ACC112 (cell line): ENCODE data around the gene ITGBL1.
A peak's percentile ranks its signal among the peaks of the same experiment; 100 is the strongest.

ENCODE experiments used
- H2AFZ ChIP-seq: fragments of 200-600 bp; sonication (generic); one replicate; pipeline ENCODE4 v1.6.0; 2017; ENCODE audit warnings: antibody characterized with exemption, low read length; ENCODE audit not compliant: unreplicated experiment
- H3K27ac ChIP-seq: fragments of 200-600 bp; sonication (generic); 2 replicates; pipeline ENCODE4 v1.5.1; 2014; ENCODE audit warnings: low read depth, mild to moderate bottlenecking, antibody characterized with exemption, low read length, moderate library complexity
- H3K27me3 ChIP-seq: fragments of 200-600 bp; sonication (generic); 2 replicates; pipeline ENCODE4 v1.6.1; 2014; ENCODE audit warnings: mild to moderate bottlenecking, antibody characterized with exemption, low read length, moderate library complexity, mixed read lengths; ENCODE audit not compliant: insufficient read depth
- H3K36me3 ChIP-seq: fragments of 200-600 bp; sonication (generic); 2 replicates; pipeline ENCODE4 v1.6.1; 2016; ENCODE audit warnings: mild to moderate bottlenecking, antibody characterized with exemption, low read length, moderate library complexity, mixed read lengths; ENCODE audit not compliant: insufficient read depth
- H3K4me1 ChIP-seq: fragments of 200-600 bp; sonication (generic); one replicate; pipeline ENCODE4 v1.6.1; 2016; ENCODE audit warnings: low read length, mixed read lengths; ENCODE audit not compliant: insufficient read depth, unreplicated experiment, control insufficient read depth
- H3K4me3 ChIP-seq: fragments of 200-600 bp; sonication (generic); 2 replicates; pipeline ENCODE4 v1.5.1; 2014; ENCODE audit warnings: mild to moderate bottlenecking, low read depth, low read length
- H3K79me2 ChIP-seq: fragments of 200-600 bp; sonication (generic); one replicate; pipeline ENCODE4 v1.6.0; 2016; ENCODE audit warnings: low read length; ENCODE audit not compliant: control insufficient read depth, unreplicated experiment, insufficient read depth

The ITGBL1 gene

DNA sequence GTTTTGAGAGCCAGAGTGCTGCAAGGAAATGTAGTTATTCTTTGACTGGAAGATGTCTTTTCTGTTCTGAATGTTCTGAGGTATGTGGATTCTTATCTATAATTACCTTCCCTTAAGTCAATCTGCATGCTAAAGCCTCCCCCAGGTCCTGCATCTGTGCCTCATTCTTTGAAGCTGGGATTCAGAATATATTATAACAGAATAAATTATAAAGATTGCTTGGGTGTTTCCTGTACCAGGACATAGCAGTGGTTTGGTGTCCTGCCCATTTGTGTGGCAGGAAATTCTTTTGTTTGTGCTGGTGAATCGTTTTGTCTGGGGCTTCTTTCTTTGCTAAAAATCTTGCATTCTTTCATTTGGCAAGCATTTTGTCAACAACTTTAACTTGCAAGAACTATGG, 60.2 kb downstream of the ITGBL1 start:
- H3K79me2 ChIP-seq = peaks cover 62% of the 10 kb centered on the region
- peaks cover 16% of the 10 kb centered on the region for H3K36me3 ChIP-seq
- peak overlapping the region; percentile 46 for H2AFZ ChIP-seq
- peaks cover 50% of the 10 kb centered on the region for H3K4me1 ChIP-seq
- peak overlapping the region; percentile 71 for H3K27ac ChIP-seq
- H3K27me3 ChIP-seq = no peaks in the 10 kb centered on the region
- peak overlapping the region; percentile 42 for H3K4me3 ChIP-seq

DNA sequence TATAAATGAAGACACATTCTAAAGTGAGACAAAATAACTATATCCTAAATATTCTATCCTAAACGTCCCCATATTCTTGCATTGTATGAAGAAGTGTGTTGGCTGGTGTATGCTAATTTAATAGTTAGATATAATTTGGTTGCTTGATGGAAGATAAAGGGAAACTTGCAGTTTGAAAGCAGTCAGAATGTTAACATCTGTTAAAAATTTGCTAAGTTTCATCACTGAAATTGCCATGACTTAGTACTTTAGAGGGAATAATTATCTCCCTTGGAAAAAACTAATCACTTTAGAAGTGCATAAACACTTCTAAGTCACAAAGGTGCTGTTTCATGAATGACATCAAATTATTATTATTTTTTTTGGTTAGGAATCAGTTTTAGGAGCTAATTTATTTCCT, 61.6 kb downstream of the ITGBL1 start:
- no peak overlapping the region for H3K27ac ChIP-seq
- H3K36me3 ChIP-seq = peaks cover 12% of the 10 kb centered on the region
- no peak overlapping the region for H2AFZ ChIP-seq
- no peaks in the 10 kb centered on the region for H3K27me3 ChIP-seq
- H3K4me1 ChIP-seq = peaks cover 50% of the 10 kb centered on the region
- no peak overlapping the region for H3K4me3 ChIP-seq
- peaks cover 66% of the 10 kb centered on the region for H3K79me2 ChIP-seq

DNA sequence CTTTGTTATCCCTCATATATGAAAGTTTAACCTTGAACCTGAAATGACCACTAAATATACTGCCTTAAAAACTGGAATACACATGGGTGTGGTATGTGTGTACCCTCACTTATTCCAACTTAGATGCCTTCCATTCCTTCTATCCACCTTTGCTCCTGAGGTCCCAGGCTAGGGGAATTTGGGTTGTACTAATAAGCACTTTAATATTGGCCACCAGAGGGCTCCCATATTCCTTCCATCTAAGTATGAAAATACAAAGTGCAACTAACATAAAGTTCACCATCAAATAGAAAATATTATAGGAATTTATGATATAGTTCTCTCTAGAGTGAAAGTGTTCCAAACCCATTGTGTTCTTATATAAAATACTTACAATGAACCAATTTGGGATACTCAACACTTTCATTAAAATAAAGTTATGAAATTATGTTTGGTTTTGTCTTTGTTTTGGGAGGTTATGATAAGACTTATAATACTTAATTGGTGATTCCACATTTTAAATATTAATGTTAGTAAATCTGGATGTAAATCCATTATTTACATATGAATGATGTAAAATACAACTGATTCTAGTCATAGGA, 62.3 kb downstream of the ITGBL1 start:
- H3K4me1 ChIP-seq = peaks cover 51% of the 10 kb centered on the region
- peaks cover 65% of the 10 kb centered on the region for H3K79me2 ChIP-seq
- H2AFZ ChIP-seq = no peak overlapping the region
- H3K4me3 ChIP-seq = no peak overlapping the region
- no peak overlapping the region for H3K27ac ChIP-seq
- H3K27me3 ChIP-seq = no peaks in the 10 kb centered on the region
- peaks cover 5% of the 10 kb centered on the region; the same call in 1 of the 2 replicates for H3K36me3 ChIP-seq

DNA sequence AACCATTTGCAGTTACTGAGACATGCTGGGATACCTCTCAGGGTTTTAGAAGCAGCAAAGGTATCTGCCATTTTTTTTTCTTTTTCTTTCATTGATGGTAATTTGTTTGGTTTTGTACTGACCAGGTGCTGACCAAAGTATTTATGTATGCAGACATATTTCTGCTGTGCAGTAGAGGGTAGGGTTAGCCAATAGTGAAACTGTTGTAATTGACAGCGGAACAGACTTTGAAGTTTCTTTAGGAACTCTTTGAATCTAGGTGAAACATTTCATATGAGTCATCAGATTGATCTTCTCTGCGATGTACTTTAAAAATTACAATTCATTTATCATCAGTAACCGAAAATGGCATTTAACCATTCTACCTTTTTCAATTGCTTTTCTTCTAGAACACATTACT, 63.0 kb downstream of the ITGBL1 start:
- H3K27ac ChIP-seq = no peak overlapping the region
- H3K27me3 ChIP-seq = no peaks in the 10 kb centered on the region
- H3K4me1 ChIP-seq = peaks cover 58% of the 10 kb centered on the region
- H3K4me3 ChIP-seq = peak overlapping the region; percentile 4; the same call in 1 of the 2 replicates
- H3K36me3 ChIP-seq = no peaks in the 10 kb centered on the region
- H3K79me2 ChIP-seq = peaks cover 64% of the 10 kb centered on the region
- H2AFZ ChIP-seq = no peak overlapping the region

DNA sequence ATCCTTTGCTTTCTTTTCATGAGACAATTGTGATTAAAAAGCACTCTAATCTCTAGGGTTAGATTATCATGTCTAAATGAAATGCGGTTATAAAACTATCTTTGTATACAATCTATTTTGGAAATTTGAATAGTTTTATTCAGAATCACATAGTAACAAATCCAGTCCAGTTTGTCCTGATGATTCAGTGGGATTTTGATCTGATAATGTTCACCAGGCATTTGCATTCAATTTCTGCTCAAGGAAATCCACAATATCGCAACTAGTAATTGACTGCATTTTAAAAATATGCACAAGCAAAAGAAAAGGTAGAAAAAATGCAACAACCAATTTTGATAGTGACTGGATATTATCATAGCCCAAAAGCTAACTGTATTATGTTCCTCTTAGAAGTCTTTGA, 63.8 kb downstream of the ITGBL1 start:
- Histone ChIP-seq H3K4me3 (no peak overlapping the region), H3K79me2 (peaks cover 59% of the 10 kb centered on the region), H3K4me1 (peaks cover 62% of the 10 kb centered on the region), H3K27me3 (no peaks in the 10 kb centered on the region), H2AFZ (no peak overlapping the region), H3K27ac (no peak overlapping the region), H3K36me3 (no peaks in the 10 kb centered on the region)

DNA sequence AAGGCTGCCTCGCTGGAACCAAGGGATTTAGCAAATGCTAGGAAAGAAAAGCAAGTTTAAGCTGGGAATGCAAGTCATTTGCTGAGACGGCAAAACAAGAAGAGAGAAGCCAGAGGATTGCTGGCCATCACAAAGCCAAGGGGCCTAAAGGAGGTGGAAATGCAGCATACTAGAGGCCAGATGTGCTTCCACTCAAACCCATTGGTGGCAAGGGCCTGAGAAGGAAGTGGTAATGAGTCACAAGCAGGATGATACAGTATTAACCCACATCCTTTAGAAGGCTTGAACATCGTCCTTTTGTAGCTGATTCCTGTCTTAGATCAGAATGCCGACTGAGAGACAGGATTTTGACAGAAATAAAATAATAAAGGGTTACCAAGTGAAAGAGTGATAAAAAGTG, 68.2 kb downstream of the ITGBL1 start:
- H3K27me3 ChIP-seq = no peaks in the 10 kb centered on the region
- no peaks in the 10 kb centered on the region for H3K36me3 ChIP-seq
- H3K27ac ChIP-seq = peak overlapping the region; percentile 64
- no peak overlapping the region for H2AFZ ChIP-seq
- H3K79me2 ChIP-seq = peaks cover 40% of the 10 kb centered on the region
- no peak overlapping the region for H3K4me3 ChIP-seq
- H3K4me1 ChIP-seq = peaks cover 46% of the 10 kb centered on the region

- Histone ChIP-seq H3K27me3 (no peaks in the 10 kb centered on the region), H3K36me3 (no peaks in the 10 kb centered on the region), H3K4me1 (peaks cover 39% of the 10 kb centered on the region), H3K4me3 (no peak overlapping the region), H3K79me2 (peaks cover 34% of the 10 kb centered on the region), H3K27ac (peak overlapping the region; percentile 64), H2AFZ (no peak overlapping the region)
Observed at GRCh38 chr13:101521371-101521770, 68.9 kb downstream of the ITGBL1 start.

GRCh38 chr13:101522607-101523006, 70.1 kb downstream of the ITGBL1 start:
- Histone ChIP-seq H3K27me3 (no peaks in the 10 kb centered on the region), H3K36me3 (no peaks in the 10 kb centered on the region), H3K27ac (0 out of 2 replicates have a peak overlapping the region, but pooled peaks have one; percentile 28), H2AFZ (no peak overlapping the region), H3K4me1 (peaks cover 44% of the 10 kb centered on the region), H3K79me2 (peaks cover 28% of the 10 kb centered on the region), H3K4me3 (no peak overlapping the region)

DNA sequence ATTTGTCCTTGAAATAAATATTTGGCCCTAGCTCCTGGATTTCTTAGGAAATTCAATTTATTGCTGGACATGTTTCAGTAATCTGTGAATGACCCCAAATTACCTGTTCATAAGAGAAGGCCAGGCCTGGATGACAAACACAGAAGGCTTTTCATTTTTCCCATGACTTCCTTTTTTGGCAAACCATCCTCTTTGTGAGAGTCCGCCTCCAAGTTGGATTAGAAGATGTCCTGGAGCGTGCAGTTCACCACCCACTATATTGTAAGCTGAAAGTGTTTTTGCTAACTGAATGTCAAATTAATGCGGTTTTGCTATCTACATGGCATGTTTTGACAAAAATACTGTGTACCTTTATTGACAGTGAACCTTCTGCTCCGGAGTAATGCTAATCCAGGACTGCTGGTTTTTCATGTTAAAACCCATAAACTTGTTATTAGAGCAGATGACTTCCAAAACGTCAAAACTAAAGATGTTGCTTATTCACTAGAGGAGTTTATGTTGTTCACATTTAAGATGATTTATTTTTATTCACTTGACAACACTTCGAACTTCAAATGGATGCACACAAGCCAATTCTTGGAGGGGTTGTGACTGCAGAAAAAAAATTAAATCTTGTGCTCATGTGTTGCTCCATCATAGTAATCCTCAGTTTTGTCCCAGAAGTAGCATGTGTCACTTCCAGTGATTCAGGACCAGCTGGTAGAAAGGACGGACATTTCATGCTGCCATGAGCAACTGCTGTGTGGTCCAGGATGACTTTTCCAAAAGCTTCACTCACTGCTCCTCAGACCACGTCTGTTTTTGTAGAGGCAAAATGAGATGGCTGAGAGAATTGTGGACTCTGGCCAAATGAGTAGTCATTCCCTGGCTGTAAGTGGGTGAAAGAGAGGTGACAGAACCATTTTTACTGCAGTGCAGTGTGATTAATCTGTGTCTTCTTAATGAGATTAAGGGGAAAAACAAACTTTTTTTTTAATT, 71.0 kb downstream of the ITGBL1 start:
- H3K36me3 ChIP-seq = no peaks in the 10 kb centered on the region
- peaks cover 51% of the 10 kb centered on the region for H3K4me1 ChIP-seq
- no peak overlapping the region for H3K4me3 ChIP-seq
- no peaks in the 10 kb centered on the region for H3K27me3 ChIP-seq
- H2AFZ ChIP-seq = no peak overlapping the region
- peak overlapping the region; percentile 28 for H3K27ac ChIP-seq
- H3K79me2 ChIP-seq = peaks cover 29% of the 10 kb centered on the region

- H3K4me1 ChIP-seq = peaks cover 48% of the 10 kb centered on the region
- H3K27me3 ChIP-seq = no peaks in the 10 kb centered on the region
- H2AFZ ChIP-seq = no peak overlapping the region
- H3K36me3 ChIP-seq = no peaks in the 10 kb centered on the region
- H3K27ac ChIP-seq = peak overlapping the region; percentile 33
- peaks cover 25% of the 10 kb centered on the region for H3K79me2 ChIP-seq
- H3K4me3 ChIP-seq = peak overlapping the region; percentile 31
Observed at GRCh38 chr13:101527130-101527529, 74.7 kb downstream of the ITGBL1 start.
